ENCODE measurements around the gene TRAF2. TPM values are rescaled to one million over a fixed set of nuclear protein-coding genes. Genes with fewer than 3 reads are reported as not detected.

The TRAF2 gene
- total and polyA plus RNA-seq, 9 of the 15 experiments (the other 6 are each of a cell fraction or from before 2014, with no cell fraction given) = 0.24 to 45.2 (median 18.0) TPM

GRCh38 chr9:136940526-136941230, 54.4 kb downstream of the TRAF2 start:
- WGBS (ENCODE audit: insufficient coverage, low coverage, missing lambda C conversion rate) = 95% methylated on average over 23 of the region's 42 CpGs

More at GRCh38 chr9:136940526-136941230, 54.4 kb downstream of the TRAF2 start:
- intact Hi-C loops (cut with micrococcal nuclease) (loop anchor here (5.0 kb wide), 1 partner anchor 93 kb away; the partner anchor contains the start of gene PHPT1), in situ Hi-C loops (cut with MboI) (no loop called here)
- Histone ChIP-seq H3K9me1 (ENCODE audit: control insufficient read depth, insufficient read depth, low read length) (peaks cover 3% of the 10 kb centered on the region), H2AFZ (ENCODE audit: low read depth, low read length) (no peak overlapping the region), H3K27me3 (ENCODE audit: control insufficient read depth in 2 of 2, insufficient read depth in 2 of 2, low read length in 2 of 2) (no peaks in the 10 kb centered on the region), H4K20me1 (replicated peaks; ENCODE audit: control insufficient read depth, insufficient read depth, low read length) (no peaks in the 10 kb centered on the region), H3K4me3 (no peak overlapping the region), H3K27ac (ENCODE audit: extremely low read depth, low read depth, low read length) (no peak overlapping the region), H3K36me3 (ENCODE audit: control insufficient read depth, insufficient read depth, low read length) (peaks cover 54% of the 10 kb centered on the region; the same call in 2 of the 3 replicates), H3K4me2 (ENCODE audit: insufficient read depth, low read length) (no peak overlapping the region), H3K9ac (ENCODE audit: insufficient read depth in 1 of 2, low read depth in 2 of 2, low read length in 2 of 2) (no peak overlapping the region; a peak in 1 of 4 replicates), H3K4me1 (replicated peaks in 1 of 2; ENCODE audit: control insufficient read depth in 2 of 2, insufficient read depth in 2 of 2, low read length in 2 of 2) (peaks cover 17 to 67% of the 10 kb centered on the region in 2 experiments), H3K79me2 (ENCODE audit: control insufficient read depth, insufficient read depth, low read length) (peaks cover 26% of the 10 kb centered on the region), H3K9me3 (replicated peaks; ENCODE audit: control insufficient read depth, insufficient read depth, low read depth, low read length) (no peaks in the 10 kb centered on the region)
- BruUV-seq (replicated peaks) = no TSS peak
- ChIA-PET POLR2A (no interaction called here), CTCF (ENCODE audit: low intra/inter-chr PET ratio) (no interaction called here)
- no peak for FAIRE-seq
- TF ChIP-seq MEIS2 (IDR thresholded peaks at IDR 0.05; ENCODE audit: partially characterized antibody) = no peak
- TF ChIP-seq TBL1XR1 (IDR thresholded peaks at IDR 0.05; ENCODE audit: low read length in 2 of 2) = no peak
- no peak for TF ChIP-seq ARID2 (IDR thresholded peaks at IDR 0.05)
- no peak for TF ChIP-seq ELF1 (tag; IDR thresholded peaks at IDR 0.05)
- TF ChIP-seq ZNF740 (CRISPR knock-in tag; IDR thresholded peaks at IDR 0.05) = peak; percentile 27; the same call in 1 of the 2 replicates
- no peak for TF ChIP-seq ZNF740 (tag; IDR thresholded peaks at IDR 0.05)
- TF ChIP-seq RBFOX2 (IDR thresholded peaks at IDR 0.05; ENCODE audit: low read depth, low read length) = peak; percentile 6; the same call in 1 of the 2 replicates
- peak; percentile 33; the same call in 1 of the 2 replicates for TF ChIP-seq POLR2G (IDR thresholded peaks at IDR 0.05; ENCODE audit: low read depth, low read length)
- no peak for TF ChIP-seq ATF1 (CRISPR knock-in tag; IDR thresholded peaks at IDR 0.05)
- no peak for TF ChIP-seq ATF1 (tag; IDR thresholded peaks at IDR 0.05)
- DNase-seq (ENCODE audit: extremely low read depth in 1 of 4, low spot score in 3 of 4) = no peak
- no peak for ATAC-seq
